Embryonic facial prominence (tissue), 1 donor: Measurements from ENCODE around the gene SMARCA4.
"Not testable (repeated sequence)": the region's sequence is repeated elsewhere in the genome, so short reads cannot be mapped to it uniquely, and the experiment has no call there.

Source experiments
- DNase-seq: peaks from one replicate; pipeline ENCODE4 v3.0.0-alpha.2; 2016; ENCODE audit errors: extremely low spot score

Gene SMARCA4

DNA sequence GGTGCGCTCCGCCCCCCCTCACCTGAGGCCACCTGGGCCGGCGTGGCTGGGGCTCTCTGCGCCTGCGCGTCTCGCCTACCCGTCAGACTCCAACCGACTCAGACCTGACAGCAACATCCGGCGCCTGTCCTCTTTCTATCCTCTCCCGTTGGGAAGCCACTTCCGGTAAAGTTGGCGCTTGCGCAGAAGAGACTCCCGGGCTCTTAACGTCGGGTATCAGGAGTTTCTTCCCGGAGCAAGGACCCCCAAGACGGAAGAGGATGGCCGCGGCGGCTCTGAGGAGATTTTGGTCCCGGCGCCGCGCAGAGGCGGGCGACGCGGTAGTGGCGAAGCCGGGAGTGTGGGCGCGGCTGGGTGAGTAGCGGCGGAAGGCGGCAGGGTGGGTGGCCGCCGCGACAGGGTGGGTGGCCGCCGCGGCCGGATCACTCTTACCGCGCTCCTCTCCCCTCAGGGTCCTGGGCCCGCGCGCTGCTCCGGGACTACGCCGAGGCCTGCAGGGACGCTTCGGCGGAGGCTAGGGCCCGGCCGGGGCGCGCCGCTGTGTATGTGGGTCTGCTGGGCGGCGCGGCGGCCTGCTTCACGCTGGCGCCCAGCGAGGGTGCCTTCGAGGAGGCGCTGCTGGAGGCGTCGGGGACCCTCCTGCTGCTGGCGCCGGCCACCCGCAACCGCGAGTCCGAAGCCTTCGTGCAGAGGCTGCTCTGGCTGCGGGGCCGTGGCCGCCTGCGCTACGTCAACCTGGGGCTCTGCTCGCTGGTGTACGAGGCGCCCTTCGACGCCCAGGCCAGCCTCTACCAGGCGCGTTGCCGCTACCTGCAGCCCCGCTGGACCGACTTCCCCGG, 32.0 kb upstream of the SMARCA4 start, which contains the start of the genes TIMM29 and YIPF2:
Gene TIMM29, plus strand, starts transcription at position 249 of the 839 bp plus-strand sequence. Its CDS starts 12 bp downstream, at position 261.
Gene YIPF2, minus strand, starts transcription at position 77 of the 839 bp plus-strand sequence. CDS start 229 bp downstream, outside the sequence.
- DNase-seq: peak; percentile 98

DNA sequence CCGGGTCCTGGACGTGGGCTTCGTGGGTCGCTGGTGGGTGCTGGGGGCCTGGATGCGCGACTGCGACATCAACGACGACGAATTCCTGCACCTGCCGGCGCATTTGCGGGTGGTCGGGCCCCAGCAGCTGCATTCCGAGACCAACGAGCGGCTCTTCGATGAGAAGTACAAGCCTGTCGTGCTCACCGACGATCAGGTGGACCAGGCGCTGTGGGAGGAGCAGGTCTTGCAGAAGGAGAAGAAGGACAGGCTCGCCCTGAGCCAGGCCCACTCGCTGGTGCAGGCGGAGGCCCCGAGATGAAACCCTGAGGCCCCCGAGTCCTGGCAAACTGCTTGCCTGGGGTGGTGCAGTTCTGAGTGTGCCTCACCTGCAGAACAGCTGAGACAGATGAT, 31.4 kb upstream of the SMARCA4 start:
- DNase-seq: no peak

GRCh38 chr19:10935371-10936059, 25.3 kb upstream of the SMARCA4 start:
- no peak for DNase-seq

DNA sequence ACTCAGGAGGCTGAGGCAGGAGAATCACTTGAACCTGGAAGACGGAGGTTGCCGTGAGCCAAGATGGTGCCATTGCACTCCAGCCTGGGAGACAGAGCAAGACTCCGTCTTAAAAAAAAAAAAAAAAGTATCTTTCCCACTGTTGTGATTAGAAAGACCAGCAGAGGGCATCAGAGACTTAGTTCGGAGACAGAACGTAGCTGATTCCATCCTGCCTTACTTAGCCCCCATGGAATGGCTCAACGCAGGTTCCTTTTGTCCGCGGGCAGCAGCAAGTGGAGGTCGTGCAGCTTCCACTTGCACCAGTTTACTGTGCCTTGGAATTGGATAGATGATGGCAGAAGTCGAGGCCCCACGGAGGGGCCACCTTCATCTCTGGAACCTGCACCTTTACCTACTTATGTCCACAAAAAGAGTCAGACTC, 24.2 kb upstream of the SMARCA4 start:
- DNase-seq: peak; percentile 45

- DNase-seq: not testable (repeated sequence)
Measured at GRCh38 chr19:10941649-10942048, 19.2 kb upstream of the SMARCA4 start.

DNA sequence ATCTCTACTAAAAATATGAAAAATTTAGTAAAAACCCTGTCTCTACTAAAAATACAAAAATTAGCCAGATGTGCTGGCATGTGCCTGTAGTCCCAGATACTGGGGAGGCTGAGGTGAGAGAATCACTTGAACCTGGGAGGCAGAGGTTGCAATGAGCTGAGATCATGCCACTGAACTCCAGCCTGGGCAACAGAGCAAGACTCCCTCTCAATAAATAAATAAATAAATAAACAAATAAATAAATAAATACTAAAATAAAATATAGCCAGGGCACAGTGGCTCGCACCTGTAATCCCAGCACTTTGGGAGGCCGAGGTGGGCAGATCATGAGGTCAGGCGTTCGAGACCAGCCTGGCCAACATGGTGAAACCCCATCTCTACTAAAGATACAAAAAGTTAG, 17.4 kb upstream of the SMARCA4 start:
- DNase-seq: not testable (repeated sequence)

DNA sequence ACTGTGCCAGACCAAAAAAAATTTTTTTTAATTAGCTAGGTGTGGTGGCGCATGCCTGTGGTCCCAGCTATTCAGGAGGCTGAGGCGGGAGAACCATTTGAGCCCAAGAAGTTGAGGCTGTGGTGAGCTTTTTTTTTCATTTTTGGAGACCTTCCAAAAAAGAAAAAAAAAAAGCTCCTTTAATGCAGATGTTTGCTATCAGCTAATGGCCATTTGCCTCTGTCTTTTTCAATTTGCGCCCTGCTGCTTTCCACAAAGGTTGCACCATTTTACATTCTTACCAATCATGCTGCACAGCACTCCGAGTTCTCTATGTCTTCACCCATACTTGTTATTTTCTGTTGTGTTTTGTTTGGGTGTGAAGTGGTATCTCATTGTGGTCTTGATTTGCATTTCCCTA, 15.6 kb upstream of the SMARCA4 start:
- DNase-seq: no peak

GRCh38 chr19:10946958-10947657, 13.7 kb upstream of the SMARCA4 start:
- DNase-seq: no peak

DNA sequence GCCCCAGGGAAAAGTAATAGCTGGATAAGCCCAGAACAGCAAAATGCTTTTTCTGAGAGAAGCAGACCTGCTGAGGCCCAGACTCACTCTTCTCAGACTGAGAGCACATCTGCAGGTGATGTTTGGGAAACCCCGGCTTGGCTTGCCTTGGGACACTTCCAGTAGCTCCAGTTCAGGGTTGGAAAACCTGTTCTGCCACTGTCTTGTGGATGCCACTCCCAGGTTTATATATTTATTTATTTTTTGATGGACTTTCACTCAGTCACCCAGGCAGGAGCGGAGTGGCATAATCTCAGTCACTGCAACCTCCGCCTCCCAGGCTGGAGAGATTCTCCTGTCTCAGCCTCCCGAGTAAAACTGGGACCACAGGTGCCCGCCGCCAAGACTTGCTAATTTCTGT, 8.0 kb upstream of the SMARCA4 start:
- no peak for DNase-seq

- DNase-seq: not testable (repeated sequence)
Measured at GRCh38 chr19:10959277-10959968, 1.4 kb upstream of the SMARCA4 start.

DNA sequence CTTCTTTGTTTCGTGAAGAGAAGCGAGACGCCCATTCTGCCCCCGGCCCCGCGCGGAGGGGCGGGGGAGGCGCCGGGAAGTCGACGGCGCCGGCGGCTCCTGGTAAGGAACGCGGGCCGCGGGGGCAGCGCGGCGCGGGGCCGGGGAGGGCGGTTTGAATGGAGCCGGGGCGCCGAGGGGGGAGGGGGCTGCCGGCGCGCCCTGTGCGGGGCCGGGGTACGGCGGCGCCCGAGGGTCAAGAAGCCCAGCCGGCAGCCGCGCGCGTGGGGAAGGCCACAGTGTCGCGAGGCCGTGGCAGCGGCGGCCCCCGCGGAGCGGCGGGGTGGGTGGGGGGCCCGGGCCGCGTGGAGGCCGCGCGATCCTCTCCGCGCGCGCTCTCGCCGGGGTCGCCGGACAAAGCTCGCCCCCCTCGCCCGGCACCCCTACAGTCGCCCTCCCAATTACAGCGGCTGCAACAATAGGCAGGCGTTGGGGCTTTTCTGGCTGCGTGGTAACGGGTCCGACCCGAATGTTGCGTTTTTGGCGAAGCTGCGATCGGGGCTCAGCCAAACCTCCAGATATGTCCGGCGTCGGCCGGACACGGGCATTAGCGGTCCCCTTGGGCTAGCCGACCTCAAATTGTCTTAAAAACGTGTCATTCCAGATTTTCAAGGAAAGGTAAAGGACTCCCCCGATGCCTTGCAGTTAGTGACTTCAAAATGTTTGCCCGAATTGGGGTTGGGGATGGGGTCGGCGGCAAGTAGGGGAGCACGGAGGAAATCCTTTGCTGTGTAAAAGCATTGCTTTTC, 437 bp downstream of the SMARCA4 start:
- DNase-seq: no peak

- DNase-seq: no peak
Measured at GRCh38 chr19:10962863-10963262, 2.0 kb downstream of the SMARCA4 start.

DNA sequence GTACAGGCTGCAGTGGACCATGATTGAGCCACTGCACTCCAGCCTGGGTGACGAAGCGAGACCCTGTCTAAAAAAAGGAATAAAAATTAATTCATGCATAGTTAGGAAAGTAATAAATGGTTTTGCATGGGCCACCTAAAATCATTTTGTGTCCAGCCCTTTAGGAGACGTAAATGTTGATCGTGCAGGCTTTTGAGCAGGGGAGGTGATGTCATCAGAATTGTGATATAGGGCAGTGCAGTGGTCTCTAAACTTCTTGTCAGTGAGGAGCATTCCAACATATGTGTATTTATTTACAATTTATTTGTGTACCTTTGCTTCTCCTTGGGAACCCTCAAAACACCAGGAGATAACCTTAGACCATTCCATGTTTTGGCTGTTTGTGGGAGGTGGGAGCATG, 3.0 kb downstream of the SMARCA4 start:
- DNase-seq: no peak

GRCh38 chr19:10964903-10965302, 4.1 kb downstream of the SMARCA4 start:
- no peak for DNase-seq

- DNase-seq: no peak
Measured at GRCh38 chr19:10965398-10965797, 4.6 kb downstream of the SMARCA4 start.

- DNase-seq: no peak
Measured at GRCh38 chr19:10966809-10967208, 6.0 kb downstream of the SMARCA4 start.

DNA sequence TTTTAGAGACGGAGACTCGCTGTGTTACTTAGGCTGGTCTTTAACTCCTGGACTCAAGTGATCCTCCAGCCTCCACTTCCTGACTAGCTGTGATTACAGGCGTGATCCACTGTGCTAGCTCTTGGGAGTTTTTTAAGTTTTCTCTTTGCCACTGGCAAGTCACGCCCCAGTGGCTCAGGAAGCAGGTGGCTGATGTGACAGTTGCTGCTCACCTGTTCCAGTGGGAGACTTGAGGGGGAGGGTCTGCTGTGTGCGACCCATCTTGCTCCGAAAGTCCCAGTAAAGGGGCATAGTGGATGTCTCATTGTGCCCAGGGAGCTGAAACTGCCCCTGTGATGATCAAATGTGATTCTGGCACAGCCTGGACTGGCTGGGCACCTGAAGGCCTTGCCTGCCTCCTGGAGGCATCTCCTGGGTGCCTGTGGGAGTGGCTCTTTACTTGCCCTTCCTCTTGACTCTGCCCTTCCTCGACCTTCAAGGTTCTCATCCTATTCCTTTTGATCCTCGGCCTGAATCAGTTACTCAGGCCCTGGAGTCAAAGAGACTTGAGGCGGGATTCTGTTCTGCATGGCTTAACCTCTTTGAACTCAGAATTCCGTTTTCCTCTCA, 7.8 kb downstream of the SMARCA4 start:
- DNase-seq: no peak

GRCh38 chr19:10971107-10971726, 10.4 kb downstream of the SMARCA4 start:
- no peak for DNase-seq

- no peak for DNase-seq
Measured at GRCh38 chr19:10975374-10976130, 14.7 kb downstream of the SMARCA4 start.
